ENCODE results near the gene NDUFB10.

NDUFB10 gene

GRCh38 chr16:1914988-1915387 is 44.4 kb upstream of the NDUFB10 start:
- WGBS (ENCODE audit: insufficient coverage), result 66% methylated on average over 3 of the region's 8 CpGs
- no peak overlapping the region for H3K27ac ChIP-seq (ENCODE audit: insufficient read depth in 1 of 2, low read depth in 1 of 2, low read length in 2 of 2, poor library complexity in 1 of 2, severe bottlenecking in 2 of 2)
- ChIA-PET CTCF (interaction anchor here (1.1 to 1.6 kb wide), 3 partner anchors 9 to 14 kb away, joined by 3 to 5 read pairs (median 4); no protein-coding TSS in a partner anchor), POLR2A (no interaction called here)
- H3K4me3 ChIP-seq (ENCODE audit: control insufficient read depth in 1 of 7, extremely low read depth in 1 of 7, insufficient read depth in 4 of 7, low read depth in 2 of 7, low read length in 6 of 7), result no peak overlapping the region
- no peak for DNase-seq
- H3K9me3 ChIP-seq (ENCODE audit: control extremely low read depth in 1 of 5, control insufficient read depth in 4 of 5, insufficient read depth in 2 of 5, low read depth in 1 of 5, low read length in 4 of 5), result no peaks in the 10 kb centered on the region
- H3K27me3 ChIP-seq (replicated peaks in 2 of 5; ENCODE audit: control insufficient read depth in 4 of 5, insufficient read depth in 5 of 5, low read length in 4 of 5), result peaks cover 0 to 71% (median 33%) of the 10 kb centered on the region in 5 experiments
- H3K4me1 ChIP-seq (ENCODE audit: control extremely low read depth in 1 of 4, control insufficient read depth in 4 of 4, insufficient read depth in 4 of 4, low read length in 3 of 4), result peaks cover 0 to 3% (median 2%) of the 10 kb centered on the region in 4 experiments
- no peaks in the 10 kb centered on the region for H3K36me3 ChIP-seq (ENCODE audit: control insufficient read depth in 4 of 4, insufficient read depth in 4 of 4, low read length in 3 of 4)

DNA sequence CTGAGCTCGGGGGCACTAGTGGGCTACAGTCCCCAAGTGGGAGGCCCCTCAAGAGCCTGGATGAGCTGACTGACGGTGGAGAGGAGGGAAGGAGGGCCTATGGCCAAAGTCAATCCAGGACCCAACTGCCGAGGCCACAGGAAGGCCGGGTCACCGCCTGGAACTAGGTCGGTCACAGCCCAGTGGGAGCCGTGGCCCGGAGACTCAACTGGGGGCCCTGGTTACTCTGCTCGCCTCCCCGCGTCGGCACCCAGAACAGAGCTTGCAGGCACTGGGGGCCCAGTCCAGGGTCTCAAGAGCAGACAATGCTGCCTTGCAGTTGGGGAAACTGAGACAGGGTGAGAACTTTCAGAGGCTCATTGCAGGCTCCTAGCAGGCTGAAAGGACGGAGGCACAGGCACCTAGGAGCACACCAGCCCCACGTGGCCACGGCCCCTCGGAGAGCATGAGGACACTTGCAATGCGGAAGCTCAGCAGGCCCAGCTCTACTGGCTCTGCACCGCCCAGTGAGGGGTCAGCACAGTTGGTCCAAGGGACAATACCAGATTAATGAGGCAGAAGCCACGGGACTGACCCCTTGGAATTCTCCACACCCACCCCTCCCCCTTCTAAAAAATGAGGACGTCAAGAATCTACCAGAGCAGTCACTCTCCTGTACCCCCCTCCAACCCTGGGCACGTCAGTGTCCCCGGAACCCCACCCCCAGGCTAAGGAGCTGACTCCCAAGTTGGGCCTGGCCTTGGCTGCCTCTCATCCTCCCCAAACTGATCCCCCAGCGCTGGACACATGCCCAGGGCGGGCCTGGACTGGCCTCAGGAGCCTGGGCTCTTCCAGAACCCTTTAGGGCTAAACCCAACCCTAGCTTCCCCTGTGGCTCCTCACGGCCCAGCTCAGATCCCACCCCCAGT is 43.4 kb upstream of the NDUFB10 start:
- Histone ChIP-seq H3K4me1 (ENCODE audit: control extremely low read depth in 1 of 4, control insufficient read depth in 4 of 4, insufficient read depth in 4 of 4, low read length in 3 of 4) (peaks cover 0 to 3% (median 2%) of the 10 kb centered on the region in 4 experiments), H3K27me3 (replicated peaks in 2 of 5; ENCODE audit: control insufficient read depth in 4 of 5, insufficient read depth in 5 of 5, low read length in 4 of 5) (peaks cover 0 to 81% (median 41%) of the 10 kb centered on the region in 5 experiments), H3K36me3 (ENCODE audit: control insufficient read depth in 4 of 4, insufficient read depth in 4 of 4, low read length in 3 of 4) (no peaks in the 10 kb centered on the region), H3K4me3 (ENCODE audit: control insufficient read depth in 1 of 7, extremely low read depth in 1 of 7, insufficient read depth in 4 of 7, low read depth in 2 of 7, low read length in 6 of 7) (no peak overlapping the region), H3K27ac (ENCODE audit: insufficient read depth in 1 of 2, low read depth in 1 of 2, low read length in 2 of 2, poor library complexity in 1 of 2, severe bottlenecking in 2 of 2) (no peak overlapping the region), H3K9me3 (ENCODE audit: control extremely low read depth in 1 of 5, control insufficient read depth in 4 of 5, insufficient read depth in 2 of 5, low read depth in 1 of 5, low read length in 4 of 5) (no peaks in the 10 kb centered on the region)
- ChIA-PET CTCF (interaction anchor here (0.6 to 1.6 kb wide), 3 partner anchors 13 to 112 kb away, joined by 3 to 4 read pairs (median 4); no protein-coding TSS in a partner anchor), POLR2A (interaction anchor here (0.6 kb wide), 1 partner anchor 132 kb away, joined by 3 read pairs; no protein-coding TSS in a partner anchor)
- DNase-seq, result no peak
- 76% methylated on average over 23 of the region's 25 CpGs for WGBS (ENCODE audit: insufficient coverage)

GRCh38 chr16:1916640-1916990 is 42.7 kb upstream of the NDUFB10 start:
- Histone ChIP-seq H3K36me3 (ENCODE audit: control insufficient read depth in 4 of 4, insufficient read depth in 4 of 4, low read length in 3 of 4) (no peaks in the 10 kb centered on the region), H3K4me1 (ENCODE audit: control extremely low read depth in 1 of 4, control insufficient read depth in 4 of 4, insufficient read depth in 4 of 4, low read length in 3 of 4) (peaks cover 0 to 3% (median 2%) of the 10 kb centered on the region in 4 experiments), H3K27me3 (replicated peaks in 2 of 5; ENCODE audit: control insufficient read depth in 4 of 5, insufficient read depth in 5 of 5, low read length in 4 of 5) (peaks cover 0 to 87% (median 41%) of the 10 kb centered on the region in 5 experiments), H3K27ac (ENCODE audit: insufficient read depth in 1 of 2, low read depth in 1 of 2, low read length in 2 of 2, poor library complexity in 1 of 2, severe bottlenecking in 2 of 2) (no peak overlapping the region), H3K9me3 (ENCODE audit: control extremely low read depth in 1 of 5, control insufficient read depth in 4 of 5, insufficient read depth in 2 of 5, low read depth in 1 of 5, low read length in 4 of 5) (no peaks in the 10 kb centered on the region), H3K4me3 (ENCODE audit: control insufficient read depth in 1 of 7, extremely low read depth in 1 of 7, insufficient read depth in 4 of 7, low read depth in 2 of 7, low read length in 6 of 7) (no peak overlapping the region)
- no peak for DNase-seq
- 8% methylated on average over 2 of the region's 5 CpGs for WGBS (ENCODE audit: insufficient coverage)
- ChIA-PET CTCF (interaction anchor here (0.6 to 1.6 kb wide), 2 partner anchors 13 to 113 kb away, joined by 4 read pairs; no protein-coding TSS in a partner anchor), POLR2A (interaction anchor here (0.6 kb wide), 1 partner anchor 133 kb away, joined by 3 read pairs; no protein-coding TSS in a partner anchor)

DNA sequence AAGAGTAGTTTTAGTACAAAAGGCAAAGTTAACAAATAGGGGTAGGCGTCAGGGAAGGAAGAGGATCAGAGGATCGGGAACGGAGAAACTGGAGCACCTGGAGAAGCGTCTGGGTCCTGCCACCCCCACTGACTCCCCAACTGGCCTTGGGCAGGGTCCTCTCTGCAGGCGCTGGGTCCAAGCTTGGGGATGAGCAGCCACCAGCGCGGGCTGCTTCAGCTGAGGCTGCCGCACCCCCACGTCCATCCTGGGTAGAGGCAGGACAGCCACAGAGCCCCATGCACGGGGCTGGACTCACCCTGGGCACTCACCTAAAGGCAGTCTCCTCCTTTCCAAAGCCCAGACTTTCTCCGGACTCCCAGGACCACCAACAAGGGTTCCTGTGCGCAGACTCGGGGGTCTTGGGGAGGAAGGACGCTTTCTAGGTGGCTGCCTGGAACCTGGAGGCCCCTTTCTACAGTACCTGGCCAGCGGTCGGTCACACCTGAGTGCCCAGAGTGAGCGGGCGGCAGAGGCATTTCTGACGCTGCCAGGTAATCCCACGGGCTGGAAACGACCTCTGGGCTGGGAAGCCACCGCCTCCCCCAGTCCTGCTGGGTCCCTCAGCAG is 42.2 kb upstream of the NDUFB10 start:
- H3K9me3 ChIP-seq (ENCODE audit: control extremely low read depth in 1 of 5, control insufficient read depth in 4 of 5, insufficient read depth in 2 of 5, low read depth in 1 of 5, low read length in 4 of 5), result peaks cover 0 to under 1% (median 0%) of the 10 kb centered on the region in 5 experiments
- DNase-seq, result no peak
- no peak overlapping the region for H3K4me3 ChIP-seq (ENCODE audit: control insufficient read depth in 1 of 7, extremely low read depth in 1 of 7, insufficient read depth in 4 of 7, low read depth in 2 of 7, low read length in 6 of 7)
- H3K27ac ChIP-seq (ENCODE audit: insufficient read depth in 1 of 2, low read depth in 1 of 2, low read length in 2 of 2, poor library complexity in 1 of 2, severe bottlenecking in 2 of 2), result no peak overlapping the region
- WGBS (ENCODE audit: insufficient coverage), result 6% methylated on average over 22 of the region's 22 CpGs
- ChIA-PET CTCF (no interaction called here), POLR2A (interaction anchor here (0.6 kb wide), 1 partner anchor 133 kb away, joined by 3 read pairs; no protein-coding TSS in a partner anchor)
- peaks cover under 1 to 92% (median 41%) of the 10 kb centered on the region in 5 experiments for H3K27me3 ChIP-seq (replicated peaks in 2 of 5; ENCODE audit: control insufficient read depth in 4 of 5, insufficient read depth in 5 of 5, low read length in 4 of 5)
- H3K36me3 ChIP-seq (ENCODE audit: control insufficient read depth in 4 of 4, insufficient read depth in 4 of 4, low read length in 3 of 4), result no peaks in the 10 kb centered on the region
- peaks cover 0 to 3% (median 2%) of the 10 kb centered on the region in 4 experiments for H3K4me1 ChIP-seq (ENCODE audit: control extremely low read depth in 1 of 4, control insufficient read depth in 4 of 4, insufficient read depth in 4 of 4, low read length in 3 of 4)

DNA sequence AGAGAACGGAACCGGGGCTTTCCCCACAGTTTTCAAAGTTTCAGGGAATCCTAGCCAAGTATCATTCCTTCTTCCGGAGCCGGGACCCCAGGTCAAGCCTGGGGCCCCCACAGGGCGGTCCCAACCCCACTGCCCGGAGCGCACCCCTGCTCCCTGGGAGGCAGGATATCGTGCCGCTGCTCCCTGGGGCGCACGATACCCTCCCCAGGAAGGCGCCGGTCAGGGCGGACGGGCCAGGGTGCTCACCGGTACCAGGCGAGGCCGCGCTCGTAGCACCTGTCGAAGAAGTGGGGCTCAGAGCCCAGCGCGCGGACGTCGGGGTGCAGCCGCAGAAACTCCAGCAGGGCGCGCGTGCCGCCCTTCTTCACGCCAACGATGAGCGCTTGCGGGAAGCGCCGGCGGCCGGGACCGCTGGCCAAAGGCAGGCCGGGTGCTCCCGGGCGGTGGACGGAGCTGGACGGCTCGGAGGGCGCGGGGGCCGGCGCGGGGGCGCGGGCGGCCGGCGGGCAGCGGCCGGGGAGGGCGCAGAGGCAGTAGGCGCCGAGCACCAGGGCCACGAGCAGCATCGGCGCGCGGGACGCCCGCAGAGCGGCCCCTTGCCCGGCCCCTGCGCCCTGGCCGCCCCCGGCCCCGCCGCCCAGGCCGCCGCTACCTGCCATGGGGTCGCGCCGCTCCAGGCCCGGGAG is 41.5 kb upstream of the NDUFB10 start:
- no peak overlapping the region for H3K27ac ChIP-seq (ENCODE audit: insufficient read depth in 1 of 2, low read depth in 1 of 2, low read length in 2 of 2, poor library complexity in 1 of 2, severe bottlenecking in 2 of 2)
- no peak overlapping the region for H3K4me3 ChIP-seq (ENCODE audit: control insufficient read depth in 1 of 7, extremely low read depth in 1 of 7, insufficient read depth in 4 of 7, low read depth in 2 of 7, low read length in 6 of 7)
- H3K27me3 ChIP-seq (replicated peaks in 2 of 5; ENCODE audit: control insufficient read depth in 4 of 5, insufficient read depth in 5 of 5, low read length in 4 of 5), result peaks cover 5 to 99% (median 45%) of the 10 kb centered on the region in 5 experiments
- no peak for DNase-seq
- CTCF ChIA-PET, result no interaction called here
- H3K36me3 ChIP-seq (ENCODE audit: control insufficient read depth in 4 of 4, insufficient read depth in 4 of 4, low read length in 3 of 4), result no peaks in the 10 kb centered on the region
- POLR2A ChIA-PET, result no interaction called here
- H3K9me3 ChIP-seq (ENCODE audit: control extremely low read depth in 1 of 5, control insufficient read depth in 4 of 5, insufficient read depth in 2 of 5, low read depth in 1 of 5, low read length in 4 of 5), result peaks cover 0 to 3% (median 0%) of the 10 kb centered on the region in 5 experiments
- WGBS (ENCODE audit: insufficient coverage), result 2% methylated on average over 74 of the region's 81 CpGs
- peaks cover 0 to 3% (median 2%) of the 10 kb centered on the region in 4 experiments for H3K4me1 ChIP-seq (ENCODE audit: control extremely low read depth in 1 of 4, control insufficient read depth in 4 of 4, insufficient read depth in 4 of 4, low read length in 3 of 4)

DNA sequence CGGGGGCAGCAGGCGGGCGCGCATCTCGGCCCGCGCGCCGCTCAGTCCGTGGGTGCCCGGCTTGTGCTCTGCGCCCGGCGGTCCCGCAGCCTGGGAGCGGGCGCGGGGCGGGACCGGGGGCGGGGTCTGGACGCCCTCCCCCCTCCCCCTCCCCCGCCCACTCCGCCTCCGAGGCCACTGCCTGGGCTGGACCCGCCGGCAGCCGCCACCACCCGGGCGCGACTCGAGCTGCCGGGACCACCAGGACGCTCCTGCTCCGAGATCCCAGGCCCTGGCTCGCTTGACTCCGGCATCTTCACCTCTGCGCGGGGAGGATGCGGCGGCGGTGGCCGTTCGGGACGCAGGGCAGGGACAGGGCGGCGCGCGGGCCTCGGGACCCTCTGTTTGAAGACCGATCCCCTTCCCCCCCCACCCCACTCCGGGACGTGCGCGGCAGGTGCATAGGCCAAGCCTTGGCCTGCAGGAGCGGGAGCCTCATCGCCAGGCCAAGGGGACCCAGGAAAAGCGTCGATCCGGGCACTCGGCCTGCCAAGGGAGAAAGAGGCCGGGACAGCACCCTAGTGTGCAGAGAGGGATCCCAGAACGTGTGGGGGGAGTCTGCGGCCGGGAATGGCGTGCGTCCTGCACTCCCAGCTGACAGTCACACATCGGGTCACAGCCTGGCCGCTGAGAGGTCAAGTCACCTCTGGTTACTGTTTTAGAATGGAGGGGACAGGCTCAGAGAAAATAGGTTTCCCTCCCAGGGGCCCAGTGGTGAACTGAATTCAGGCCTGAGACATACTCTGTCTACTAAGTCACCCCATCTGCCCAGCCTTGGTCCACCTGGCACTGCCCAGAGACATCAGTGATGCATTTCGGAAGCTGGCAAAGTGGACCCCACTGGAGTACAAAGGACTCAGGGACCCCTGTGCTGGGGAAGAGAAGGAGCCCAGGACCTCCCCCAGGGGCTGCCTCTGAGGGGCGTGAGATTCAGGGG is 40.7 kb upstream of the NDUFB10 start, which contains the start of gene HS3ST6:
Gene HS3ST6 (minus strand): TSS at position 65 of the 976 bp plus-strand sequence. CDS start 92 bp downstream, outside the sequence.
- peaks cover 0 to 8% (median 3%) of the 10 kb centered on the region in 4 experiments for H3K4me1 ChIP-seq (ENCODE audit: control extremely low read depth in 1 of 4, control insufficient read depth in 4 of 4, insufficient read depth in 4 of 4, low read length in 3 of 4)
- 6% methylated on average over 36 of the region's 71 CpGs for WGBS (ENCODE audit: insufficient coverage)
- H3K27me3 ChIP-seq (replicated peaks in 2 of 5; ENCODE audit: control insufficient read depth in 4 of 5, insufficient read depth in 5 of 5, low read length in 4 of 5), result peaks cover 5 to 99% (median 44%) of the 10 kb centered on the region in 5 experiments
- no peaks in the 10 kb centered on the region for H3K36me3 ChIP-seq (ENCODE audit: control insufficient read depth in 4 of 4, insufficient read depth in 4 of 4, low read length in 3 of 4)
- no peak for DNase-seq
- CTCF ChIA-PET, result interaction anchor here (0.6 kb wide), 1 partner anchor 538 kb away, joined by 3 read pairs; no protein-coding TSS in a partner anchor
- POLR2A ChIA-PET, result no interaction called here
- no peak within 1 kb of the TSS for H3K4me3 ChIP-seq (ENCODE audit: control insufficient read depth in 1 of 7, extremely low read depth in 1 of 7, insufficient read depth in 4 of 7, low read depth in 2 of 7, low read length in 6 of 7)
- H3K27ac ChIP-seq (ENCODE audit: insufficient read depth in 1 of 2, low read depth in 1 of 2, low read length in 2 of 2, poor library complexity in 1 of 2, severe bottlenecking in 2 of 2), result no peak within 1 kb of the TSS
- peaks cover 0 to 3% (median 0%) of the 10 kb centered on the region in 5 experiments for H3K9me3 ChIP-seq (ENCODE audit: control extremely low read depth in 1 of 5, control insufficient read depth in 4 of 5, insufficient read depth in 2 of 5, low read depth in 1 of 5, low read length in 4 of 5)
